Measurements from ENCODE around the gene PIP.
"Not testable (repeated sequence)": the region's sequence is repeated elsewhere in the genome, so short reads cannot be mapped to it uniquely, and the experiment has no call there.

PIP gene

GRCh38 chr7:143177374-143178119, 45.7 kb downstream of the PIP start:
- no peak for DNase-seq (ENCODE audit: low spot score)

- not testable (repeated sequence) for DNase-seq (ENCODE audit: low spot score)
These were observed 48.9 kb downstream of the PIP start for GRCh38 chr7:143180771-143181170.

GRCh38 chr7:143181349-143181748, 49.5 kb downstream of the PIP start:
- DNase-seq (ENCODE audit: low spot score), result no peak

GRCh38 chr7:143183024-143183423, 51.1 kb downstream of the PIP start, which contains the start of gene TAS2R39:
Gene TAS2R39, plus strand, starts transcription at chr7:143183419. Its CDS starts 0 bp downstream, at chr7:143183419.
- no peak for DNase-seq (ENCODE audit: low spot score)

GRCh38 chr7:143185551-143185950, 53.7 kb downstream of the PIP start:
- no peak for DNase-seq (ENCODE audit: low spot score)

GRCh38 chr7:143188994-143189393, 57.1 kb downstream of the PIP start:
- DNase-seq (ENCODE audit: low spot score), result no peak

Data from AG08396 (cell line).